ENCODE data around the gene LARGE2.

Gene LARGE2

DNA sequence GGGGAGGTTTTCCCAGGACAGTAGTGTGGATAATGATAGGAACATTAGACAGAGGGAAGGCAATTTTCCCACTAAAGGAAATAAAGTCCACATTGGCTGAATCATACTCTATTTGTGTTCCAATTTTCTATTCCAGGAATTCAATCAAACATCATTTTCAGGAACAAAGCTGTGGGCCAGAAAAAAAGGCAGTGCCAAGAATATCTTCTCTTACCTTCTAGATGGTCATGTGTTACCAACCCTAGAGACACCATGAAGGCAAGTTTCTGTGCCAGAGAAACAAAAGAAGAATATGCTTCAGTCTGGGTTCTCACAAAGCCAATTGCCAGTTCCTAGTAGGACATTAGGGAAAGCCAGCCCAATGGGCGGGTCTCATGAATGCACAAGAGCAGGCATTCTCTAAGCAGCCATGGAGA, 27.5 kb downstream of the LARGE2 start:
- in situ Hi-C loops (cut with MboI; ENCODE audit: low sequenced_read_pairs): no loop called here

DNA sequence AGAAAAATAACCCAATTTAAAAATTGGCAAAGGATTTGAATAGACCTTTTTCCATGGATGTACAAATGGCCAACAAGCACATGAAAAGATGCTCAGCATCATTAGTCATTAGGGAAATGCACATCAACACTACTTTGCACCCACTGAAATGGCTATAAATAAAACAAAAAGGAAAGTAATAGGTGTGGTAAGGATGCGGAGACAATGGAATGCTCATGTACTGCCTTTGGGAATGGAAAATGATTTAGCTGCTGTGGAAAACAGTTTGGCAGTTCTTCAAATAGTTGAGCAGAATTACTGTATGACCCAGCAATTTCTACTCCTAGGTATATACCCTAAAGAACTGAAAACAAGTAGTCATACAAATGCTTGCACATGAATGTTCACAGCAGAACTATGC, 37.4 kb downstream of the LARGE2 start:
- in situ Hi-C loops (cut with MboI; ENCODE audit: low sequenced_read_pairs): no loop called here

DNA sequence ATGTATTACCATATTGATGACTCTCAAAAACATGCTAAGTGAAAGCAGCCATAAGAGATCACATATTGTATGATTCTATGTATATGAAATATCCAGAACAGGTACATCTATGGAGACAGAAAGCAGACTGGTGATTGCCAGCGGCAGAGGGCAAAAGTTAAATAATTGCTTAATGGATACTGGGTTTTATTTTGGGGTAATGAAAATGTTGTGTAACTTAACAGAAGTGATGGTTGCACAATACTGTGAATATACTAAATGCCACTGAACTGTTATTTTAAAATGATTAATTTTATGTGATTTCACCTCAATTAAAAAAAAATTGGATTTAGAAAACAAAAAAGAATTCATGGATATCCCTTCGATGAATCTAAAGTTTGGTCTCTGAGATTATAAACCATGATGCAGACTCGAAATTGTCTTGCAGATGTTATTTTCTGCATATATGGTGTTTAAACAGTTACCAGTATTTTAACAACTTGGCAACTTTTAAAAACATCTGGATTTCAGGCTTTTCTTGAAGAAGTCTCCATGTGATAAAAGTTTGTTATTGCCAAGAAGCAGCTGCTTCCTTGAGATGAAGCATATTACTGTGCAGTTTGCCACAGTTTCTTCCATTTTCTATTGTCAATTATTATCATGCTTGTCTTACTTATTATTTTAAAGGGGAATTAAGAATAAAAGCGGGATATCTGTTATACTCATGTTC, 38.1 kb downstream of the LARGE2 start:
- in situ Hi-C loops (cut with MboI; ENCODE audit: low sequenced_read_pairs): no loop called here

DNA sequence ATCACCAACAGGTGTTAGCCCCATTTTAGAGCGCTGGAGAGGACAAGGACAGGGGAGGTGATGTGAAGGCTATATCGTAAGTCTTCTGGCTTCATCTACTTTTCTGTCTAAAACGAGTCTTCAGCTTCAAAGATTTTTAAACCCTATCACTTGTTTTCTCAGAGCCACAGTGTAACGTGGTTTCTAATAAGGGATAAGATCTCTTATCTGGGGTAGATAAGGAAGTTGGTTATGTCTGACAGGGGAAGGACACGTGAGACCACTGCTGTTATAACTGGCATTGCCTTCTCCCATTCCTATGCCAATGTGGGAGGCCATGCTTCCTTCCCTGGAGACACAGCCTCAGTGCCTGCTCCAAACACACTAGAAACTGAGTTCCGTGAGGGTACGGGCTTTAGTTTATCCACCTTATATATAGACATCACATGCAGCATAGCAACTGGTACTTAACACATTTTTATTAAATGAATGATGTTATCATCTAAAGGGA, 39.3 kb downstream of the LARGE2 start:
- in situ Hi-C loops (cut with MboI; ENCODE audit: low sequenced_read_pairs): no loop called here

DNA sequence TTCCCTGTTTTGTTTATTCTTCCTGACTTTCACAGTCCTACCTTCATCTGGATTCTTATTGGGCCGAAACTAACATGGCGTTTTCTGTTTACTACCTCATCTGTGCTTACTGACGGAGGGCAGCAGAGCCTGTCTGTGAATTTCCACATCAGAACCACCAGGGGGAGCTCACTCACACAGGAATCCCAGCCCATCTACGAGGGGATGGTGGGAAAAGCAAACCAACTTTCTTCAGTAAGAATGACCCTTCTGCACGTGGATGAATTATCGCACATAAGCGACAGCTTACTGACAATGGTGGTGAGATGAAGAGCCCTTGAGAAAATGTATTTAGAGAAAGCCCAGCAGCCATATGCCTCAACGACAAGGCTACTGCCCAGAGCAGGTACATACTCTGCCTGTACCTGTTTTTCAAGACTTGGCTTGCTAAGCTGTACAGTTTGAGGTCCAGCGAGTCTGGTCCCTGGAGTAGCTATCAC, 42.5 kb downstream of the LARGE2 start:
- in situ Hi-C loops (cut with MboI; ENCODE audit: low sequenced_read_pairs): no loop called here

DNA sequence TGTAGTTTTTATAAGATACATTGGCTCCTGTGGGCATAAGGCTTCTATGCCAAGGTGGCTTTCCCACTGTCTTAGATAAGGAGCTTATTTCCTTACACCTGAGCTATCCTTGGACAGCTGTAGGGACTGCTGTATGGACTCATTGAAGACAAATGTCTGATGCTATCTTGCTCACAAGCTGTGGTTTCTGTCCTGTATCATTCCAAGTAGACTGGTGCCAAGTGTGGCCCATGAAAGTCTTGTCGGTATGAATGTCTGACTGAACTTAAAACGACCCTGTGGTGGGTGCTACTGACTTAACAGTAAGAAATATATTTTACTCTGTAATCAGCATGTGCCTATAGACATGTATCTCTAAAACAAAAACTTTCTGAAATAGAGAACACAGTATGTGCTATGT, 45.0 kb downstream of the LARGE2 start:
- in situ Hi-C loops (cut with MboI; ENCODE audit: low sequenced_read_pairs): no loop called here

DNA sequence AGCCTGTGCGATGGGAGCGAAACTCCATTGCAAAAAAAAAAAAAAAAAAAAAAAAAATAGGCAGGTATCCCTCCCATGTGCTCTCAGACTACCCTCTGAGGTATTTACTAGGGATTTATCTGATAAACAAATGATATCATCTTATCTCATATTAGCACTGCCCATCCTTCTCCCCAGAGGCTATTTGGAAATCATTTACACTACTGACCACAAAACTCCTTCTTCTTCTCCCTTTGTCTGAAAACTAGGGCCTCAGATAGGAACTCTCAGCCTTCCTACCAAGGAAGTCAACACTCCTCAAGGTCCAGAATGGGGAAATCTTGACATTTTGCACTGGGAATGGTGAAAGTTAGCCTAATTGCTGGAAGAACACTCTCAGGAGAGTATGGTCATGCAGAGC, 46.4 kb downstream of the LARGE2 start:
- in situ Hi-C loops (cut with MboI; ENCODE audit: low sequenced_read_pairs): no loop called here

DNA sequence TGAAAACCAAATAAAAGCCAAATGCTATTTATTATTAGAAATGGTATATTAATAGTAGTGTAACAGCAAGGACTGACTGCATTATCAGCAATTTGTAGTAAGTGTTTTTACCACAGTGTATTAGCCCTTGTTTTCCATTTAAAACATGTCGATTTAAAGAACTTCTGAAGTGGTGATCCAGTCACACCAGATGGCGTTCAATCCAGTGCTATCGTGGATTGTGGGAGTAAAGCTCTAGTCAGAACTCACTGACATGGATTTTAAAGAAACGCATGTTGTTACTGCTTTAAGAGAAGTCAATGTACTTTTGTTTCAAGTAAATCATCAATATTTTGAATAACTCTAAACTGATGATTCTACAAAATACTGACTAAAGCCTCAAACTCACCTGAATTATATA, 51.1 kb downstream of the LARGE2 start:
- in situ Hi-C loops (cut with MboI; ENCODE audit: low sequenced_read_pairs): no loop called here

DNA sequence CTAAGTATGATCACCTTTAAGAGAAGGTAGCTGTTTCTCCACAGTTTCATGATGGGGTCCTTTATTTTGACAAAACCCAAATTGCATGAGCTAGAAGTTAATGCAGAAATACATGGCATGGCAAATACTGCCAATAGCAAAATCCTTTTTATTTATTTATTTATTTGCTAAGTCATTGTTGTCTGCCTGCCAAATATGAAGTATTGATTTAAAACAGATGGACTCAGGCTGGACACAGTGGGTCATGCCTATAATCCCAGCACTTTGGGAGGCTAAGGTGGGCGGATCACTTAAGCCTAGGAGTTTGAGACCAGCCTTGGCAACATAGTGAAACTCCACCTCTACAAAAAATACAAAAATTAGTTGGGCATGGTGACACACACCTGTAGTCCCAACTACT, 52.4 kb downstream of the LARGE2 start:
- in situ Hi-C loops (cut with MboI; ENCODE audit: low sequenced_read_pairs): no loop called here

Measured in HL-60/S4 (cell line).